Activated CD8-positive, alpha-beta T cell treated with anti-CD3 and anti-CD28 coated beads for 36 hours (primary cell): Measurements from ENCODE around the gene HSPA1B. TPM values are rescaled to one million over a fixed set of nuclear protein-coding genes. Genes with fewer than 3 reads are reported as not detected.

Experiments
- ATAC-seq: fragments of 200-7000 bp; cut with Tn5 transposase; one replicate; pipeline ENCODE4 v1.10.0; 2021; ENCODE audit warnings: mild to moderate bottlenecking, moderate library complexity
- CTCF ChIA-PET: fragments of 350-600 bp; sonication (Branson Sonifier 250); formaldehyde crosslinking; loops from one replicate; lab custom pipeline; 2021; ENCODE audit warnings: antibody characterized with exemption; lab: Charles Lee
- POLR2A ChIA-PET: fragments of 350-600 bp; sonication (Branson Sonifier 250); formaldehyde crosslinking; loops from one replicate; lab custom pipeline; 2021; ENCODE audit warnings: antibody characterized with exemption; lab: Charles Lee
- DNase-seq: peaks from one replicate; pipeline ENCODE4 v3.0.0-alpha.2; 2020
- H3K27ac Mint-ChIP-seq: one replicate; pipeline ENCODE4 v1.8.0; 2021; ENCODE audit warnings: mild to moderate bottlenecking, mixed read lengths
- H3K27me3 Mint-ChIP-seq: one replicate; pipeline ENCODE4 v1.8.0; 2021; ENCODE audit warnings: mixed read lengths
- H3K36me3 Mint-ChIP-seq: one replicate; pipeline ENCODE4 v1.8.0; 2021; ENCODE audit warnings: low read depth, mixed read lengths
- H3K4me1 Mint-ChIP-seq: one replicate; pipeline ENCODE4 v1.8.0; 2021; ENCODE audit warnings: low read depth, mixed read lengths
- H3K4me3 Mint-ChIP-seq: one replicate; pipeline ENCODE4 v1.8.0; 2021; ENCODE audit warnings: mild to moderate bottlenecking, moderate library complexity, mixed read lengths
- H3K9me3 Mint-ChIP-seq: one replicate; pipeline ENCODE4 v1.8.0; 2021; ENCODE audit warnings: mixed read lengths
- CTCF ChIP-seq: fragments of 200-600 bp; IDR thresholded peaks from one replicate; pipeline ENCODE4 v1.8.0; 2022; ENCODE audit warnings: antibody characterized with exemption, mild to moderate bottlenecking
- intact Hi-C: fragments of 100-400 bp; cut with micrococcal nuclease; formaldehyde crosslinking; loops from one replicate; pipeline ENCODE4 v1.10.0; 2022
- total RNA-seq, 2 experiments: library from RNA; stranded (reverse); gene quantifications; one replicate each; pipeline ENCODE4 v1.2.3, GENCODE V29; 2021

The HSPA1B gene
- total RNA-seq, 2 experiments from 2014 or later = 50.4 to 50.8 TPM

- no peak for ATAC-seq
- H3K4me1 Mint-ChIP-seq = peaks cover 19% of the 10 kb centered on the region
- DNase-seq = no peak
- POLR2A ChIA-PET = interaction anchor here (0.6 to 1.3 kb wide), 6 partner anchors 14 to 60 kb away, joined by 3 to 7 read pairs (median 3); no protein-coding TSS in a partner anchor
- no peaks in the 10 kb centered on the region for H3K27me3 Mint-ChIP-seq
- H3K27ac Mint-ChIP-seq = no peak overlapping the region
- H3K36me3 Mint-ChIP-seq = peaks cover 45% of the 10 kb centered on the region
- H3K9me3 Mint-ChIP-seq = no peaks in the 10 kb centered on the region
- no peak overlapping the region for H3K4me3 Mint-ChIP-seq
- intact Hi-C loops = no loop called here
- TF ChIP-seq CTCF = no peak
- CTCF ChIA-PET = interaction anchor here (4.2 to 5.5 kb wide), 2 partner anchors 10 to 11 kb away, joined by 26 to 34 read pairs; no protein-coding TSS in a partner anchor
Measured at GRCh38 chr6:31780507-31781243, 46.9 kb upstream of the HSPA1B start.

GRCh38 chr6:31781244-31782125, 46.1 kb upstream of the HSPA1B start:
- TF ChIP-seq CTCF = no peak
- no peak overlapping the region for H3K27ac Mint-ChIP-seq
- ChIA-PET CTCF (interaction anchor here (4.2 to 5.5 kb wide), 2 partner anchors 9 to 12 kb away, joined by 26 to 34 read pairs; no protein-coding TSS in a partner anchor), POLR2A (interaction anchor here (0.6 to 1.3 kb wide), 5 partner anchors 13 to 59 kb away, joined by 3 to 7 read pairs (median 3); no protein-coding TSS in a partner anchor)
- H3K36me3 Mint-ChIP-seq = peaks cover 48% of the 10 kb centered on the region
- peaks cover 15% of the 10 kb centered on the region for H3K4me1 Mint-ChIP-seq
- DNase-seq = no peak
- H3K4me3 Mint-ChIP-seq = no peak overlapping the region
- intact Hi-C loops = no loop called here
- H3K9me3 Mint-ChIP-seq = no peaks in the 10 kb centered on the region
- H3K27me3 Mint-ChIP-seq = no peaks in the 10 kb centered on the region
- ATAC-seq = no peak

- peaks cover 50% of the 10 kb centered on the region for H3K36me3 Mint-ChIP-seq
- no peak for TF ChIP-seq CTCF
- POLR2A ChIA-PET = no interaction called here
Measured at GRCh38 chr6:31782126-31782855, 45.2 kb upstream of the HSPA1B start.

GRCh38 chr6:31784098-31784925, 43.2 kb upstream of the HSPA1B start:
- DNase-seq (no peak), ATAC-seq (no peak)
- intact Hi-C loops = no loop called here
- Mint-ChIP-seq H3K9me3 (no peaks in the 10 kb centered on the region), H3K36me3 (peaks cover 40% of the 10 kb centered on the region), H3K4me3 (no peak overlapping the region), H3K27ac (no peak overlapping the region), H3K4me1 (no peaks in the 10 kb centered on the region), H3K27me3 (no peaks in the 10 kb centered on the region)
- TF ChIP-seq CTCF = no peak
- POLR2A ChIA-PET = interaction anchor here (0.8 to 1.7 kb wide), 3 partner anchors 11 to 25 kb away, joined by 3 to 7 read pairs (median 5); partner anchors contain the start of gene VARS1
- CTCF ChIA-PET = interaction anchor here (2.5 to 3.2 kb wide), 2 partner anchors 11 to 15 kb away, joined by 11 to 16 read pairs; partner anchors contain the start of gene VARS1

More at GRCh38 chr6:31782126-31782855, 45.2 kb upstream of the HSPA1B start:
- Mint-ChIP-seq H3K27me3 (no peaks in the 10 kb centered on the region), H3K27ac (no peak overlapping the region), H3K9me3 (no peaks in the 10 kb centered on the region), H3K4me3 (no peak overlapping the region), H3K4me1 (peaks cover 7% of the 10 kb centered on the region)
- CTCF ChIA-PET = interaction anchor here (3.2 to 5.5 kb wide), 2 partner anchors 8 to 13 kb away, joined by 11 to 34 read pairs; partner anchors contain the start of gene VARS1
- no peak for ATAC-seq
- no peak for DNase-seq
- intact Hi-C loops = no loop called here
